Measurements from ENCODE around the gene OR5AU1.

- TF ChIP-seq CREB1 (IDR thresholded peaks at IDR 0.05; ENCODE audit: low read depth) (no peak), NFIC (IDR thresholded peaks at IDR 0.05) (no peak), EGR1 (IDR thresholded peaks at IDR 0.05) (no peak)
These were observed 37.1 kb upstream of the OR5AU1 start for GRCh38 chr14:21192875-21193535.
